ENCODE results near the gene TCF23. TPM values are rescaled to one million over a fixed set of nuclear protein-coding genes. Genes with fewer than 3 reads are reported as not detected.

The TCF23 gene
- total RNA-seq, 2 experiments from 2014 or later: not detected

DNA sequence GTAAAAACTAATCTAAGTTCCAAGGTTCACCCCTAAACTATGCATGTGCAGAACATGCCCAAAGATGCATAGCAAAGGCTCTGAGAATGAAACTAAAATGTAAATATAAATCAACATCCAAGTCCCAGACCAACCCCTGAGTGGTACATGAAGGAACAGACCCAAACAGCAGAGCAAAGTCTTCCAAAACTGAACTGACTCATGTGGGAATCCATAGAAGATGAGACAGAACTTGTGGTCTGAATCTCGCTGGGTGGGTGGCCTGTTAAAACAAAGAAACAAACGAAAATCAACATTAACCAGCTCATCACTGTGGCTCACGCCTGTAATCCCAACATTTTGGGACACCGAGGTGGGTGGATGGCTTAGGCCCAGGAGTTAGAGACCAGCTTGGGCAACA, 33.5 kb downstream of the TCF23 start:
- Histone ChIP-seq H3K27me3 (ENCODE audit: control insufficient read depth in 1 of 2, insufficient read depth in 2 of 2, low read length in 2 of 2) (peaks cover 9 to 13% of the 10 kb centered on the region in 2 experiments), H3K4me3 (ENCODE audit: low read length) (no peak overlapping the region), H3K9me3 (ENCODE audit: control insufficient read depth in 1 of 2, insufficient read depth in 1 of 2, low read length in 2 of 2) (no peaks in the 10 kb centered on the region), H3K4me1 (ENCODE audit: insufficient read depth, low read length) (no peaks in the 10 kb centered on the region), H3K27ac (ENCODE audit: low read depth in 1 of 2, low read length in 2 of 2) (no peak overlapping the region), H3K36me3 (ENCODE audit: insufficient read depth, low read length) (no peaks in the 10 kb centered on the region)
- ATAC-seq (ENCODE audit: poor library complexity) (no peak), DNase-seq (no peak)
- intact Hi-C loops (cut with DNase I, micrococcal nuclease): loop anchor here in 1 of 2 experiments (5.0 kb wide), 1 partner anchor 80 kb away; no protein-coding TSS in a partner anchor
- TF ChIP-seq, protein P1, sequence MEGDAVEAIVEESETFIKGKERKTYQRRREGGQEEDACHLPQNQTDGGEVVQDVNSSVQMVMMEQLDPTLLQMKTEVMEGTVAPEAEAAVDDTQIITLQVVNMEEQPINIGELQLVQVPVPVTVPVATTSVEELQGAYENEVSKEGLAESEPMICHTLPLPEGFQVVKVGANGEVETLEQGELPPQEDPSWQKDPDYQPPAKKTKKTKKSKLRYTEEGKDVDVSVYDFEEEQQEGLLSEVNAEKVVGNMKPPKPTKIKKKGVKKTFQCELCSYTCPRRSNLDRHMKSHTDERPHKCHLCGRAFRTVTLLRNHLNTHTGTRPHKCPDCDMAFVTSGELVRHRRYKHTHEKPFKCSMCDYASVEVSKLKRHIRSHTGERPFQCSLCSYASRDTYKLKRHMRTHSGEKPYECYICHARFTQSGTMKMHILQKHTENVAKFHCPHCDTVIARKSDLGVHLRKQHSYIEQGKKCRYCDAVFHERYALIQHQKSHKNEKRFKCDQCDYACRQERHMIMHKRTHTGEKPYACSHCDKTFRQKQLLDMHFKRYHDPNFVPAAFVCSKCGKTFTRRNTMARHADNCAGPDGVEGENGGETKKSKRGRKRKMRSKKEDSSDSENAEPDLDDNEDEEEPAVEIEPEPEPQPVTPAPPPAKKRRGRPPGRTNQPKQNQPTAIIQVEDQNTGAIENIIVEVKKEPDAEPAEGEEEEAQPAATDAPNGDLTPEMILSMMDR (IDR thresholded peaks at IDR 0.05): no peak
- Mint-ChIP-seq H3K4me1 (ENCODE audit: low read depth) (no peaks in the 10 kb centered on the region), H3K27me3 (peaks cover 54% of the 10 kb centered on the region), H3K9me3 (no peaks in the 10 kb centered on the region), H3K36me3 (ENCODE audit: low read depth) (no peaks in the 10 kb centered on the region), H3K27ac (no peak overlapping the region), H3K4me3 (no peak overlapping the region)
- ChIA-PET POLR2A (no interaction called here), CTCF (no interaction called here)

DNA sequence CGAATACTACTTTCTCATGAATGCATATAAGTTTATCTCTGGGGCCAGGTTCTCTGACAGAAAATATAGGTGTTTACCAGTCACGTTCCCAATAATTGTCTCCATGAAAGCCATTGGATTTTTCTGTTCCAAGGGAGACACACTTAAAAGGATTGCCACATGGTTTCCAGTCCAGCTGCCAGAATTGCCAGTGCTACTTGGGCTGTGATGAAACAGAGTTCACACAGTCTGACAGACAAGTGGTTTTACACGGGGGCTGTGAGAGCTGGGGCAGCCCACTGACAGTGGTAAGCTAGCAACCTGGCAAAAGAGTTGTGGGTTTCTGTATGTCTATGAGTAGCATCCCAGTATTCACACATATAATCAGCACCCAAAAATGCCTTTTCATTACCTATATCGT, 35.3 kb downstream of the TCF23 start:
- Mint-ChIP-seq H3K9me3 (no peaks in the 10 kb centered on the region), H3K4me1 (ENCODE audit: low read depth) (no peaks in the 10 kb centered on the region), H3K27ac (no peak overlapping the region), H3K27me3 (peaks cover 39% of the 10 kb centered on the region), H3K36me3 (ENCODE audit: low read depth) (no peaks in the 10 kb centered on the region), H3K4me3 (no peak overlapping the region)
- no peaks in the 10 kb centered on the region for H3K36me3 ChIP-seq (ENCODE audit: insufficient read depth, low read length)
- DNase-seq (no peak), ATAC-seq (ENCODE audit: poor library complexity) (no peak)
- ChIA-PET CTCF (no interaction called here), POLR2A (no interaction called here)
- TF ChIP-seq, protein P1 (IDR thresholded peaks at IDR 0.05): no peak
- intact Hi-C loops (cut with DNase I, micrococcal nuclease): loop anchor here in 1 of 2 experiments (5.0 kb wide), 1 partner anchor 82 kb away; no protein-coding TSS in a partner anchor
- H3K27me3 ChIP-seq (ENCODE audit: control insufficient read depth in 1 of 2, insufficient read depth in 2 of 2, low read length in 2 of 2): peaks cover 10 to 11% of the 10 kb centered on the region in 2 experiments
- no peak overlapping the region for H3K27ac ChIP-seq (ENCODE audit: low read depth in 1 of 2, low read length in 2 of 2)
- no peak overlapping the region for H3K4me3 ChIP-seq (ENCODE audit: low read length)
- H3K9me3 ChIP-seq (ENCODE audit: control insufficient read depth in 1 of 2, insufficient read depth in 1 of 2, low read length in 2 of 2): no peaks in the 10 kb centered on the region
- no peaks in the 10 kb centered on the region for H3K4me1 ChIP-seq (ENCODE audit: insufficient read depth, low read length)

DNA sequence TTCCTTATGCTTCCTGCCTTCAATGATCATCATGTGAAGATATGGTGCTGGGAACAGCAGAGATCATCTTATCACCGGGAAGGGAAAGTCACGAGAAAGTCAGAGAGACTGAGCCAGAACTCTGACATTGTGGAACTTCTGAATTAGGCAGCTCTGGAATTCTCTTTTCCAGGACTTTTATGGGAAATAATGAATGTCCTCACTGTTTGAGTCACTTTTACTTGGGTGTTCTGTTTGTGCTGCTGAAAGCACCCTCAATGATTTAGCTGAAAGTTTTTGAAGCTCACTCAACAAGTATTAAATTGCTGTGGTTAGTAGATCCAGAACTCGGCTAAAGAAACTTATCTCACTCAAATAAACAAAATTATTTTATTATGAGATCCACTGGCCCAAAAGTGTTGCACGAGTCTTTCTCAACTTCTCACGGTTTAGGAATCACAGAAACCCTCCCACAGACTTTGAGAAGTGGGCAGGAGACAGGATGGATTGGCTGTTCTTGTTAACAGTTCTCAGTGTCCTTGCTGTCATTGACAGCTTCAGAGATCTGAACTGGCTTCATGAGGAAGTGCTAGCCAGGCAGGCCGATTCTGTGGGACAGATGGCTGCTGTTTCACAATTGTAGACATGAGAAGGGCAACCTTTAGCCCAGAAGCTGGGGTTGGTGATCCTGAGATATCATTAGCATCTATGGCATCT, 36.7 kb downstream of the TCF23 start:
- H3K36me3 Mint-ChIP-seq (ENCODE audit: low read depth): no peaks in the 10 kb centered on the region

More for the DNA sequence above, 36.7 kb downstream of the TCF23 start:
- Histone ChIP-seq H3K4me1 (ENCODE audit: insufficient read depth, low read length) (no peaks in the 10 kb centered on the region), H3K4me3 (ENCODE audit: low read length) (no peak overlapping the region), H3K27ac (ENCODE audit: low read depth in 1 of 2, low read length in 2 of 2) (no peak overlapping the region), H3K9me3 (ENCODE audit: control insufficient read depth in 1 of 2, insufficient read depth in 1 of 2, low read length in 2 of 2) (no peaks in the 10 kb centered on the region), H3K27me3 (ENCODE audit: control insufficient read depth in 1 of 2, insufficient read depth in 2 of 2, low read length in 2 of 2) (peaks cover 9 to 10% of the 10 kb centered on the region in 2 experiments), H3K36me3 (ENCODE audit: insufficient read depth, low read length) (no peaks in the 10 kb centered on the region)
- Mint-ChIP-seq H3K4me1 (ENCODE audit: low read depth) (no peaks in the 10 kb centered on the region), H3K4me3 (no peak overlapping the region), H3K9me3 (no peaks in the 10 kb centered on the region), H3K27ac (no peak overlapping the region), H3K27me3 (peaks cover 31% of the 10 kb centered on the region)
- intact Hi-C loops (cut with DNase I, micrococcal nuclease): no loop called here
- CTCF ChIA-PET: interaction anchor here (0.7 kb wide), 1 partner anchor 15 kb away, joined by 3 read pairs; no protein-coding TSS in a partner anchor
- DNase-seq (no peak), ATAC-seq (ENCODE audit: poor library complexity) (no peak)
- TF ChIP-seq, protein P1 (IDR thresholded peaks at IDR 0.05): no peak
- POLR2A ChIA-PET: no interaction called here
